H1 (cell line): ENCODE measurements around the gene ASTL. TPM values are rescaled to one million over a fixed set of nuclear protein-coding genes. Genes with fewer than 3 reads are reported as not detected.

ENCODE experiments used
- CTCF ChIP-seq, 3 experiments: IDR thresholded peaks; 1 replicate in 2 of 3; 2 replicates in 1 of 3; pipeline versions ENCODE4 v1.5.1 to v1.6.1; 2011; ENCODE audit warnings: low read length in 3 of 3, mild to moderate bottlenecking in 3 of 3, inconsistent platforms in 2 of 3, low read depth in 1 of 3, moderate library complexity in 1 of 3; ENCODE audit not compliant: insufficient read depth in 1 of 3; ENCODE audit errors: control extremely low read depth in 1 of 3
- FOSL1 ChIP-seq: IDR thresholded peaks from 2 replicates; pipeline ENCODE4 v1.6.1; 2011; ENCODE audit warnings: mild to moderate bottlenecking, low read depth, low read length, moderate library complexity; ENCODE audit not compliant: insufficient read depth
- GABPA ChIP-seq: IDR thresholded peaks from 2 replicates; pipeline ENCODE4 v1.6.1; 2011; ENCODE audit warnings: mild to moderate bottlenecking, low read length, moderate library complexity, borderline replicate concordance; ENCODE audit not compliant: insufficient read depth
- KDM4A ChIP-seq: IDR thresholded peaks from one replicate; pipeline ENCODE4 v1.7.1; 2012; ENCODE audit warnings: low read depth, mild to moderate bottlenecking, moderate library complexity, low read length, inconsistent platforms; ENCODE audit not compliant: severe bottlenecking
- NRF1 ChIP-seq: IDR thresholded peaks from 2 replicates; pipeline ENCODE4 v1.6.1; 2011; ENCODE audit warnings: mild to moderate bottlenecking, low read depth, low read length, improper control_type of control experiment
- POLR2AphosphoS5 ChIP-seq: IDR thresholded peaks from 2 replicates; pipeline ENCODE4 v1.6.1; 2011; ENCODE audit warnings: low read depth, low read length
- SUZ12 ChIP-seq: fragments of 200-600 bp; sonication (generic); IDR thresholded peaks from 2 replicates; pipeline ENCODE4 v1.6.1; 2012; ENCODE audit warnings: mild to moderate bottlenecking, inconsistent platforms, low read length, moderate library complexity, mixed read lengths
- polyA plus RNA-seq, 7 experiments: library from polyadenylated mRNA; depleted of rRNA in 3 of 7; stranded (reverse) in 5 of 7; unstranded in 2 of 7; fragments of >200 nt in 5 of 7; fragments of 200-250 nt in 2 of 7; gene quantifications; 1 replicate in 5 of 7; 2 replicates in 1 of 7; 4 replicates in 1 of 7; pipeline versions ENCODE4 v1.2.1 to v1.2.3, GENCODE V29; 2011 to 2013; ENCODE audit warnings: missing spikeins in 2 of 7, mixed read lengths in 2 of 7
- total RNA-seq: library from RNA; stranded (reverse); fragmentation: NEBNext Ultra II Directional; extraction: Animal tissue kit (Norgen Biotek cat#: 25700); gene quantifications from 2 replicates; pipeline ENCODE4 v1.2.1, GENCODE V29; 2021

ASTL gene
- total and polyA plus RNA-seq, 2 of the 8 experiments (the other 6 are each of a cell fraction or from before 2014, with no cell fraction given): 0.60 to 1.4 TPM

GRCh38 chr2:96122391-96122790 is 15.9 kb downstream of the ASTL start (continued):
- TF ChIP-seq CTCF (IDR thresholded peaks at IDR 0.05; ENCODE audit: control extremely low read depth in 1 of 3, insufficient read depth in 1 of 3, low read depth in 1 of 3, low read length in 3 of 3) (no peak), POLR2AphosphoS5 (no peak), KDM4A (no peak), SUZ12 (no peak), FOSL1 (no peak), NRF1 (no peak), GABPA (no peak)
